Measurements from ENCODE around the gene DBX1.
"Not testable (repeated sequence)": the region's sequence is repeated elsewhere in the genome, so short reads cannot be mapped to it uniquely, and the experiment has no call there.

DBX1 gene, protein sequence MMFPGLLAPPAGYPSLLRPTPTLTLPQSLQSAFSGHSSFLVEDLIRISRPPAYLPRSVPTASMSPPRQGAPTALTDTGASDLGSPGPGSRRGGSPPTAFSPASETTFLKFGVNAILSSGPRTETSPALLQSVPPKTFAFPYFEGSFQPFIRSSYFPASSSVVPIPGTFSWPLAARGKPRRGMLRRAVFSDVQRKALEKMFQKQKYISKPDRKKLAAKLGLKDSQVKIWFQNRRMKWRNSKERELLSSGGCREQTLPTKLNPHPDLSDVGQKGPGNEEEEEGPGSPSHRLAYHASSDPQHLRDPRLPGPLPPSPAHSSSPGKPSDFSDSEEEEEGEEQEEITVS

DNA sequence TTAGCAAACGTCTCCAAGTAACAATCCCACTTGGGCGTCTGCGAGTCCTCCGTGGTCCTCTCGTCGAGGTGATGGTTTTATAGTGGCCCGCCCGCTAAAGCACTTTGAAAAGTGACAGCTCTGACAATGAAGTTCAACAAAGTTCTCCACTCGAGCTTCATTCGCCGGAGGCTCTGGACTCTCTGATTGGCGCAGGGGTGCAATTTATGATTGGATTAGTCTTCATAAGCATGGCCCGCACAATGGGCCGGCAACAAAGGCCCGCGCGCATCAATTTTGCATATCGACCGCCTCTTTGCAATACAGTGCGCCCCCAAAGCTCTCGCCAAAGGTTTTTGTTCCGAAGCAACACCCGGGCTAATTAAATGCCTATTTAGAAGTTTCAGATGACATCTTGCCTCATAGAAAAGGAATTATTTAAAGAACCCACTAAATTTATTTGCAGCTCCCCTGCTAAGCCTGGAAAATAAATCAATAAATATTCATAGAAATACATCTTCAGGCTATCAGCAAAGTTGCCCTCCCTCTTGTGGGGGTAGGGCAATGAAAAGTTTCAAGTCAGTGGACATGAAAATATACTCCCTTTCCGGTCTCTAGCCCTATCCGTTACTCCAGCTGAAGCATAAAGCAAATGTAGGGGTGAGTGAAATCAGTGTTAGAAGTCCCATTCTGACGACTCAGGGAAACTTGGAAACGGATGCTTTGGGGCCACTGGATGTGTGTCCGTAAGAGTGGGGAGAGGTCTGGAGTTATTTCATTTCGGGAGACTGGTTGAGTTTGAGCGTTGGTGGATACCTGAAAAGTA lies at the start of gene DBX1:
Gene DBX1, minus strand, starts transcription at position 51 of the 805 bp plus-strand sequence. CDS start 151 bp downstream, outside the sequence.
- DNase-seq (ENCODE audit: low read depth), result no peak

DNA sequence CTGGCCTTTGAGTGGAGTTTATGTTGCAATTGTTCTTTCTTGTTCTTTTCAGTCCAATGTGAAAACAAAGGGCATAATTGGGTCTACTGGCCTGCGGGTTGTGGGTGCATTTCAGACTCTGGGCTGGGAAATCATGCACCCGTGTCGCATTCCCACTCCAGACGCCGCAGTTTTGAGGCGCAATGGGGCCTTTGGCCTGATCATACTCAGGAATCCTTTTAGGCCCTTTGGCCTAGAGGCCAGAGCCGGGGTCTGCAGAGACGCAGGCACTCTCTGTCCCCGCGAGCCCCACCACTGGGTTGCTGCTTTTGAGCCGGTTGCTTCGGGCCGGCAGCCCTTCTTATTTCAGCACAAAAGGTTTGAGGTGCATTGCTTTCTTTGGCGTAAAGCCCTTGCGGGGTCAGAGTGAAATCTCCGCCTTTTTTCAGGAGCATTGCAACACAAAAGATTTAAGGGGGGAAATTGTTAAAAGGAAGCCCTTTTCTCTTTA lies 48.4 kb upstream of the DBX1 start:
- DNase-seq (ENCODE audit: low read depth), result no peak

DNA sequence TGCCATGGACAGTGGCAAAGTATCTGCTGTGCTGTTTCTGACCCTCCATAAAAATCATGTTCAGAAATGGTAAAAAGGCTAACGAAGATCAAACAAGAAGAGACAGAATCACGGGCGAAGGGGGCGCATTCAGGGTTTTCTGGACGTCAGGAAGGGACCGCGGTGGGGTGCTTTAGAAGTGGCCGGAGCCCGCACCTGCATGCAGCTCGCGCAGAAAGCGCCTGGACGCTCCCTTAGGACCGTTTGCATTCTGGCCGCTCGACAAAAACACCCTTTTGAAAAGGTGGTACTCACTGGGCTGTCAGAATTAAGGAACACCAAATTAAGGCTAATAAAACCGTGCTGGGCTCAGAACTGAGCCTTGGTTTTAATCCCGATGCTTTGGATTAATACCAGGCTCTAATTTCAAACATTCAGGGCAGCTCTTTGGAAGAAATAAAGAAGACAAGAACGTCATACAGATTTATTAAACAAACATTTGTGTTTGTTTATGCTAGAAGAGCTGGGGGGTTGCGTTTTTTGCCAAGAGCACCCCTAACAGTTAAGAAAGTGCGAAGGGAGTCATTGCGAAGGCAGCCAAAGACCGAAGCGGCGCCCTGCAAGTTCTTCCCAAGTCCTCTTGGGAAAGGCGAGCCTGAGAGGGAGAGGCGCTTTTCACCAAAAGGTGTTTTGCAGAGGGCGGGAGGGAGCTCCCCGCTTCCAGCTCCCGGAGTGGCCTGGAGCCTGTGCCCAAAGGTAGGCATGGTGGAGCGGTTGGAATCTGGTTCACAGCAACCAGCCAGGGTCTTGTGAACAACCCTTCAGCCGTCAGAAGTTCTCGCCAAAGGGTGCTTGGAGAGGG lies 47.7 kb upstream of the DBX1 start:
- no peak for DNase-seq (ENCODE audit: low read depth)

DNA sequence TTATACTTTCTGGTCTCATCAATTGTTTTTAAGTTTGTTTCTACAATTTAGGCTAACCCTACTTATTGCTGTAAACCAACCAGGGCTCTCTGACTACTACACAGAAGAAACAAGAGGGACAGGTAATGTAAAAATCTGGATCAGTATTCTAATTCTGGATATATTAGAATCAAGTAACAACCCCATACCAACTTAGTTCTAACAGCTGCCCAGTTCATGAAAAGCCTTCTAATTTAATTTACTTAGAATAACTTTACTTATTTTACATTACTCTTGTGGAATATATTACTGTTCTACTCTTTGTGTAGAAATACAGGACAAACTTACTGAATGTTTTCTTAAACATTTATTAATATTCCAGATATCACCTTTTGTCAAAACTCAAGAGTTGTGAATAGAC lies 45.5 kb upstream of the DBX1 start:
- no peak for DNase-seq (ENCODE audit: low read depth)

DNA sequence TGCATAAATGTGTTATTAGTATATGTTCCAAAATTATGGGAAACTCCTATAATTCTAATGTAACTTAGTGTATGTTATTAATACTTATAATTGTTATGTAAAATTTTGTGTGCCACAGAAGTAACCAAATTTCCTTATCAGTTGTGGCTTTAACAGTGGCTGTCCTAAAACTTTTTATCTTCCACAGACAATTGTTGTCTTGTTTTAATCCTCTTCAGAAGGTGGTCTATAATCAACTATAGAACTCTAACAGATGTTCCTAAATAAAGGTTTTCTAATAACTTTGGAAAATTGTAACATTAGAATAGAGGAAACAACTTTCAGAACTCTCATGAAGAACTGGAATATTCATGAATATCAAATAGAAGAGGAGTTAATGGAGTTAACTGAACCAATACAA lies 44.4 kb upstream of the DBX1 start:
- no peak for DNase-seq (ENCODE audit: low read depth)

DNA sequence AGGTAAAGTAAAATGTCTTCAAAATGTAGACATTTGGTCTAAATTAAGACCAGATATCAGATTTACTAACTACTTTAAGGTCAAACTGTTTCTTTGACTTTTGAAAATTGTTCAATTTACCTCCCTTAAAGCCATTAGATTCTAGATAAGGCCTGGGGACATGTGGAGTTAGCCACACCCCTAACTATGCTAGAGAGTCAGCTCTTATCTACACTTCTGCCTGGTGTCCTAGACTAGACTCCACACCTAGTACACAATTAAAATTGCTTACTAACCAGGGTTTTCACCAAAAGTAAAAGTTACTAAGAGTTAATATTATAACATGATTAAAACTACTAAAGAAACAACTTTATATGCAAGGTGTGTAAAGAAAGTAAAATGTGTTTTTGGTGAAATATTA lies 43.6 kb upstream of the DBX1 start:
- DNase-seq (ENCODE audit: low read depth), result no peak

DNA sequence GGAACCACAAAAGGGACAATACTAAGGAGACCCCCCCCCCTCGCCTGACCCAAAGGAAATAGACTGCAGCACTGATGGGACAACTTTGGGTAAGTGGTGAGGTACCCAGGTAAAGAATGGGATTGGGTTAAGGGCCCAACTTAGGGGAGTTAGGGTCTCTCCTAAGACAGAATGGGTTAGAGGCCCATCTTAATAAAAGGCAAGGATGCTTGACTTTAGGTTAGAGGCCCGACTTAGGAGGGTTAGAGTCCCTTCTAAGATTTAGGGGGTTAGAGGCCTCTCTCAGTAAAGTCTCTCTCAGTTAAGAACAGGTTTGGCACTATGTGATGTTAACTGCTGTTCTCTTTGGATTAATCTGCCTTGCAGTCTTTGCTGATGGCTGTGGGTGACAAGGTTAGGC lies 41.0 kb upstream of the DBX1 start:
- DNase-seq (ENCODE audit: low read depth), result no peak

DNA sequence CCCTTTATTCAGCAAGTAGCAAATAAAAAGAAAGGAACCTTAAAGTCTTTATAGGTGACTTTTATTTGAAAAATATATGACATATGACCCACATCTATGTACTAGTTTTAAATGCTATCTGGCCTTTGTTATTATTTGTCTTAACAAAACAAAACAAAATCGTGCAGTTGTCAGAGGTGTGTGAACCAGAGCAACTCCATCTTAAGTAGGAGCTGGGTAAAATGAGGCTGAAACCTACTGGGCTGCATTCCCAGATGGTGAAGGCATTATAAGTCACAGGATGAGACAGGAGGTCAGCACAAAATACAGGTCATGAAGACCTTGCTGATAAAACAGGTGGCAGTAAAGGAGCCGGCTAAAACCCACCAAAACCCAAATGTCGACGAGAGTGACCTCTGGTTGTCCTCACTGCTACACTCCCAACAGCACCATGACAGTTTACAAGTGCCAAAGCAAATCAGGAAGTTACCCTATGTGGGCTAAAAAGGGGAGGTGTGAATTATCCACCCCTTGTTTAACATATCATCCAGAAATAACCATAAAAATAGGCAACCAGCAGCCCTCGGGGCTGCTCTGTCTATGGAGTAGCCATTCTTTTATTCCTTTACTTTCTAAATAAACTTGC lies 40.2 kb upstream of the DBX1 start:
- DNase-seq (ENCODE audit: low read depth), result not testable (repeated sequence)

DNA sequence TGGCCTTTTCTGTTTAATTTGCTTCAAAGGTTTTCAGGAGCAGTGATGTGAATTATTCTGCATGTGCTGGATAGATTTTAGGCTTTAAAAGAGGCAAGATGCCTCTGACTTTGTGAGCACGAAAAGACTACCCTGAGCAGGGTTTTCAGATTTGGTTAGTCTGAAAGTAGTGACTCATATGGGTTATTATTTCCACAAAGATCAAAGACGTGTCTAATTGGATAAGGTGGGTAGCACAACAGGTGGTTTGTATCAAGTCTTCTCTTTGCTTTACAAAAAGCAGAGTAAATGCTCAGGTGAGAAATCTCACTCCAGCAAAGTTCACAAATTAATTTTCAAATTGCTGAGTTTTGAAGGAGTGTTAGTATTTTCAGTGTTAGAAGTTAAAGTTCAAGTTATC lies 37.6 kb upstream of the DBX1 start:
- no peak for DNase-seq (ENCODE audit: low read depth)

DNA sequence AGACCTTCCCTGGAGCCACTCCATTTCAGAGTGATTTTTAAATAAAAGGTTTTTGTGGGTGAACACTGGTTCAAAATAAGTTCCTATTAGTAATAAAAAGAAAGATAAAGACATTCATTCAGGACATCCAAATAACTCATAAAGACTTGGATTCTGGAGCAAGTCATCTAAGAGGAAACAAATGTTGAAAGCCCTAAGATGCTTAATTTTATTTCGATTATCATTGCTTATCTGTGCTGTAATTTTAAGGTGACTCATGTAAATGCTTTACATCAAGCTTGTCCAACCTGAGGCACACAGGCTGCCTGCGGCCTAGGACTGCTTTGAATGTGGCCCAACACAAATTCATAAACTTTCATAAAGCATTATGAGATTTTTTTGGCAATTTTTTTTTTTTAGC lies 34.2 kb upstream of the DBX1 start:
- DNase-seq (ENCODE audit: low read depth), result no peak

DNA sequence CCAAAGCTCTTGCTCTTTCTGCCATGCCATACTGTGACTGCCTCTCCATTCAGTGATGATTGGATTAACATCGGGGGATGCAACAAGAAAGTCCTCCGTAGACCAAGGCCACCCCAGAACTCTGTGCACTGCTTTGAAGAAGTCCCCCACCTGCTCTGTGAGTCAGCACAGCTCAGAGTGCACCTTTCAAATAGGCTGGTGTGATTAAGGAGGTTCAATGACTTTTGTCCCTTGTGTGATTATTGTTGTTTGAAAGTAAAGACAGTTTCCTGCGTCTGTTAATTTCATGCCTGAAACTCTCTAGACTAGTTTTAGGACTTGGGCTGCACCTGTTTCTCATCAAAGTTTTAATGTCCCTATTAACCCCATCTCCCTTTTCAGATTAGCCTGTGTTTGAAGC lies 33.0 kb upstream of the DBX1 start:
- DNase-seq (ENCODE audit: low read depth), result no peak

DNA sequence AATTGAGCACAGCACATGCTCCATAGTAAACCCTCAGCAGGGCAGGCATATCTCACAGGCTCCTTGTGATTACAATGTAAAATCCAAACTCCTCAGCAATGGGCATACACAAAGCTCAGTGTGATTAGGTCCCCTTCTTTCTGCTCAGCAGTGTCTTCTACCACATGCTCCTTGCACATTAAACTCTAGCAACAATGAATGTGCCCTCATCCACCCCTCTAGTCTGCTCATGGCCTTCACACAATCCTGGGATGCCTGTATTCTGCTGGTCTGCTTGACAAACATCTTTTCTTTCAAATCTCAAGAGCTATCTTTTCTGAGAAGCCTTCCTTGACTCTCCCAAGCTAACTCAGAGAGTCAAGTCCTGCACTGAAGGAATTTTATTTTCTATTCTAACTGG lies 32.4 kb upstream of the DBX1 start:
- no peak for DNase-seq (ENCODE audit: low read depth)

DNA sequence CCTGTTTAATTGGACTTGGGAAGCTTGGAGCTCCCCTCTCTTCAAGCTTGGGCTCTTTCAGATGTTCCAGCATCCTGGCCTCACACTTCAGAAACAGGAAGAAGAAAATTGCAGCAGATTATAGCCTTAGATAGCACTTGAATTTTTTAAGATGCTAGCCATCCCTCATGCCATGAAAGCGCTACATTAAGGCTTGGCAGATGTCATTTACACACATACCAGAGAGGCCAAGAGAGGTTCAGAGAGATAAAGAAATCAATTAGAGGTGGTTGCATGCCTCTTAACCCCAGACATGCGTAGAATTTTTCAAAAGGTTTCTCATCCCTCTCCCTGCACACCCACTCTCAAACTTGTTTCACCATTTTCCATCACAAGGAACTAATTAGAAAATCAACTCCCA lies 31.9 kb upstream of the DBX1 start:
- no peak for DNase-seq (ENCODE audit: low read depth)

DNA sequence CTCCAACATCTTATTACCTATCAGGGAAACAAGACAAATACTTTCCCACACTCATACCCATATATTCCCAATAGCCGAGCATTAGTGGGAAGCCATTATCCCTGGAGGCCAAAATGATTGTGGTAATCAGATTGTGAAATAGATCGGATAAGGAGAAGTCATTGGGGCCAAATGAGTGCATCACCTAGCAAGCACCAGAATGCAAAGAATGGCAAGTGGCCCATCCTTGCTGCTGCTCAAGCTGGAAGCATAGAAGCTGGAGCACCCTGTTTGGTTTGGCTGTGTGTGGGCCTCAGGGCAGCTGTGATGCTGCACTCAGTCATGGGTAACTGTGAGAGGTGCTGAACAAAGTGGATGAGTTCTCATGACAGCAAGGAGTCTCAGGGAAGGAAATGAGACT lies 18.7 kb upstream of the DBX1 start:
- no peak for DNase-seq (ENCODE audit: low read depth)

DNA sequence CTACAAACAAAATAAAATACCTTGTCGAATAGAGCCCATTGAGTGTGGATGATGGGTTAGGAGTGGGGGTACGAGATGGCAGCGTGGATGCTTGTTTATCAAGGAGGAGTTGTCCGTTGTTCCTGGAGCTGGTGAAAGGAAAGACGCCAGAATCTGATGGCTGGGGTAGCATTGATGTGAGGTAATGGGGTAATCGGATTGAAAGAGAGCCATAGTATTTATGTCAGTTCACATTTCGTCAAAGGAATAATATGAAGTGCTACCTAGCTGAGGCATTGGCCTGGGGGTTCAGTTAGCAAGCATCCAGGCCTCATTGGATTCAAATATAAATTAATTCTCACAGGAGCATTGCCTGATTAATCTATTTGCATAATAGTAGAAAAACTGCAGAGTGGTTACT lies 16.9 kb upstream of the DBX1 start:
- DNase-seq (ENCODE audit: low read depth), result no peak

DNA sequence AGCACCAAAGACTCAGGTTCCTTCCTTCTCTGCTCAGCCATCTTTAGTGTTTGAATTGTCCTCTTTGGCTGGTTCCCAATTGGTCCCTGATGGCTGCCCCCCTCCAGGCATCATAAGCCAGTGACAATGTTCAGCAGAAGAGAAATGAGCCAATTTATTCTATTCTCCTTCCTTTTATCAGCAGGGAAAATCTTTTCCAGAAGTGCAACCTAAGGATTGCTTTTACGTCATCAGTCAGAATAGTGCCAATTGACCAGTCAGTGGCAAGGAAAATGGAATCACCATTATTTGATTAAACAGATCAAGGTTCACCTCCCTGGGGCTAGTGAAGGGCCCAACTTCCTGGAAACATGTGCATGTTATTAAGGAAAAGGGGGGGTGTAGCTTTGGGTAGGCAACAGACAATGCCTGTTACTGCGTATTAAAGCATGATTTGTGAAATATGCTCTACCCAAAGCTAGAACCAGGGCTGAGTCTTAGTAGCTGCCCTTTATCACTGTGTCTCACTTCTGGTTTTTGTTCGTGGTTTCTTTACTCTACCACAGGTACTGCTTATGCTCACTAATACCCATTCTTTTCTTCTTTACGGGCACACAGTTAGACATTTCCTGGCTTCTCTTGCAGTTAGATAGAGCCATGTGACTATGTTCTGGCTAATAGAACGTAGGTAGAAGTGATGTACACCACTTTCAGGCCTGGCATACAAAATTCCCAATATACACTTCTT lies 12.6 kb upstream of the DBX1 start:
- DNase-seq (ENCODE audit: low read depth), result no peak

DNA sequence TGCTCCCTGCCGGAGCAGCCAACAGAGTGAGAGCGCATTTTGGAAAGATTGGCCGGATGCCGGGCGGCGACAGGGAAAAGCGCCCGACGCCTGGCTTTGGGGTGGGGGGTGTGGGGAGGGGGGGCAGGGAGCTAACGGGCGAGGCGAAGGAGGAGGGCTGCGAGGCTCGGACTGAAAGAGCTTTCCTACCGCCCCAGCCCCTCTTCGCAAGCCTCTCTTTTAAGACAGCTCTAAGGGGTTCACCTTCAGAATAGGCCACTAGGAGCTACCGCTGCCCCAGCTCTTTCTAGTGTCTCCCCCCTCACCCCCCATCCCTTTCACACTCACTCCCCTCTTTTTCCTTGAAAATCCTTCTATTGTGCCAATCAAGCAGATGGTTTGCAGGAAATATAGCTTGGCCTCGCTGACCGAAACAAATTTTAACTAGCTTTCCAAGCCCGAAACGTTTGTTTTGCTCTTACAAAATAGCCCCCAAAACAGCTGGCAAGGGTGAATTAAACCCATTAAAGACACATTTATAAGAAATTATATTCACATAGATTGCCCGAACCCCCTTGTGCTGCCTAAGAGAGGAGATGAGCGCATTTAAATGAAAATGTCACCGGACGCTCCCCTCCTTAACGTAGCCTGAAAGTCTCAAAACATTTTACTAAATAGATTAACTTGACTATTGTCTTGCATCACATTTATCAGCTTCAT lies 3.7 kb upstream of the DBX1 start:
- DNase-seq (ENCODE audit: low read depth), result no peak

DNA sequence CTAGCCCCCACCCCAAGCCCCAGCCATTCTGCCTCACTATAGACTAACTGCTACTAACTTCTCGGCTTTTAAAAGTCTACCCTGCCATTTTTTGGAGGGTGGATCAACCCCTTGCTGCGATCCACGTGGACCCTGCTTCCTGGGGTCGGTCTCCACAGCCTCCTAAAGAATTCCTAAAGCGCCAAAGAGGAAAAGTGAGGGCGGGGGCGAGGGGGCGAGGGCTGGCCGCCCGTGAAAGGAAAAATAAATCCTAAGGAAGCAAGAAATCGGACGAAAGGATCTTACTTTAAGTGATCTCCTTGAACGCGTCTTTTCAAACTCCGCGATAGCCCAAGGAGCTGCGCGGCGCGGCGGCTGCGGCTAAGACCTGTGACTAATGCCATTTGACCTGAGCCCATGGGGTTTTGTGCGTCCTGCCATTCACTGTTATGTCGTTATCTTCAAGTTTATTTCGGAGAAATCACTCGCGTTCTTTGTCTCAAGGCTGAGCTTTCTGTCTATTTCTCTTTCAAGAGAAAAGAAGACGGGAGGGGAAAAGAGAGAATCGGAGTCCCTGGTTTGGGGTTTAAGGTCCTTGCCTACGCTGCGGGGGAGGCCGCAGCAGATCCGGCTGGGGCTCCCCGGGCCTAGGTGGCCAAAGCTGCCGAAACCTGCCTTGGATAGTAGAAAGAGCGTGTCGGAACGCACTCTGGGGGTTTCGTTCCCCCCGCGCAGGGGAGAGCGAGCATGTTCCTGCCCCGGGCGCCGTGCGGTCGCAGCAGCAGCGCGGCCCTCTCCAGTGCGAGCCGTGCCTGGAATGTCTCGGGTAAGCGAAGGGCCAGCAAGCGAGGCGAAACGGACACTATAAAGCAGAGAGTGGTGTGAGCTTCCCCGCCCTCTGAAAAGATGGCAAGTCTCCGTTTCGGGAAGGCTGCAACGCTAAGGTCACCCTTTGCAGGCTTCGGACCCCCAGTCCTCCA lies 2.8 kb upstream of the DBX1 start:
- peak; percentile 53 for DNase-seq (ENCODE audit: low read depth)

DNA sequence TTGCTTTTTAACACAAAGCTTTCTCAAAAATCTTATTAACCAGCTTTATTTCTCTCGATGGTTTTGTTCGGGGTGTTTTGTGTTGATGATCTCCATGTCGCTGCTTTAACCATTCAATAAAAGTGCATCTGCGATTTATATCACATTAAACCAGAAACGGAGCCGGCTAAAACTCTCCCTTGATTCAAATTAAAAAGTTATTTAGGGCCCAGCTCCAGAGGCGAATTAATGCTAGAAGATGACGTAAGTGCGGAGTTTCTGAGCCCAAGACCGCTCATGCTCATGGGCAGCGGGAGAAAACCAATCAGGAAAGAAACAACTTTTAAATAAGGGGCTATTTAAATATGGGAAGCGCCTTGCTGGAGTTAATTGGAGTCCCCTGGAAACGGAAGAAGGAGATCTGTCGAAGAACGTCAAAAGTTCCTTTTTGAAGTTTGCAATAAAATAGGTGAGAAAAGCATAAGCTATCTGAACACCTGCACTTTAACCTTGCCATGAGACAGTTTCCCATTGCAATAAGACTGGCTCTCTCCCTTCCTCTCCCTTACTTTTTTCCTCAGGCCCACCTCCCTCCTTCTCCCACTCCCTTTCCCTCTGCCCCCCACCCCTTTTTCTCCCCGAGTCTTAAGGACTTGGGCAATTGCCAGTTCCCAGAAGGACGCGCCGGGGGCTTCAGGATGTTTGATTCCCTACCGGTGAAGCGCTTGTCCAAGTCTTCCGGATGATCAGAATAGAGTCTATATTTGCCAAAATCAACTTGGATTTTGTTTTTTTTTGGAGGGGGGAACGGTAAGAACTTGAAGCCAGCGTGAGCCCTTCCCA lies 1.9 kb upstream of the DBX1 start:
- DNase-seq (ENCODE audit: low read depth), result no peak

All from ELR (cell line).